Esophagus mucosa (tissue), 1 donor: ENCODE measurements around the gene ADRB1. TPM values are rescaled to one million over a fixed set of nuclear protein-coding genes. Genes with fewer than 3 reads are reported as not detected.
A peak's percentile ranks its signal among the peaks of the same experiment; 100 is the strongest.

ENCODE experiments used
- ATAC-seq: fragments of 200-7000 bp; cut with Tn5 transposase; one replicate; pipeline ENCODE4 v1.9.1; 2020
- total RNA-seq: library from RNA; stranded (reverse); gene quantifications from one replicate; pipeline ENCODE4 v1.2.4, GENCODE V29; 2023
- donor health status: DM: yes; HTN: yes; CAD: no.

The ADRB1 gene
- total RNA-seq, 1 donor from 2014 or later = 0.04 TPM

GRCh38 chr10:114058297-114058696 lies 14.6 kb downstream of the ADRB1 start:
- ATAC-seq = no peak

GRCh38 chr10:114059561-114059960 lies 15.9 kb downstream of the ADRB1 start:
- ATAC-seq = no peak

GRCh38 chr10:114060456-114060855 lies 16.8 kb downstream of the ADRB1 start:
- no peak for ATAC-seq

- ATAC-seq = peak; percentile 98
Observed at GRCh38 chr10:114061148-114061547, 17.5 kb downstream of the ADRB1 start.

- ATAC-seq = no peak
Observed at GRCh38 chr10:114061789-114062188, 18.1 kb downstream of the ADRB1 start.

GRCh38 chr10:114064151-114065048 lies 20.7 kb downstream of the ADRB1 start:
- no peak for ATAC-seq

GRCh38 chr10:114065049-114065435 lies 21.4 kb downstream of the ADRB1 start:
- no peak for ATAC-seq

- ATAC-seq = peak; percentile 77
Observed at GRCh38 chr10:114068054-114068707, 24.5 kb downstream of the ADRB1 start.

GRCh38 chr10:114070710-114071109 lies 27.0 kb downstream of the ADRB1 start:
- ATAC-seq = no peak

- ATAC-seq = no peak
Observed at GRCh38 chr10:114071178-114071577, 27.5 kb downstream of the ADRB1 start.

- ATAC-seq = no peak
Observed at GRCh38 chr10:114073395-114074186, 29.9 kb downstream of the ADRB1 start.

- no peak for ATAC-seq
Observed at GRCh38 chr10:114075093-114075492, 31.4 kb downstream of the ADRB1 start.

- no peak for ATAC-seq
Observed at GRCh38 chr10:114077347-114077746, 33.7 kb downstream of the ADRB1 start.

- ATAC-seq = no peak
Observed at GRCh38 chr10:114077815-114078219, 34.2 kb downstream of the ADRB1 start.

- no peak for ATAC-seq
Observed at GRCh38 chr10:114078346-114078745, 34.7 kb downstream of the ADRB1 start.

GRCh38 chr10:114079421-114079820 lies 35.8 kb downstream of the ADRB1 start:
- no peak for ATAC-seq

GRCh38 chr10:114081911-114082583 lies 38.4 kb downstream of the ADRB1 start:
- ATAC-seq = no peak

GRCh38 chr10:114083040-114083439 lies 39.4 kb downstream of the ADRB1 start:
- ATAC-seq = no peak

GRCh38 chr10:114084215-114084614 lies 40.5 kb downstream of the ADRB1 start:
- no peak for ATAC-seq

GRCh38 chr10:114087255-114087654 lies 43.6 kb downstream of the ADRB1 start:
- no peak for ATAC-seq

- no peak for ATAC-seq
Observed at GRCh38 chr10:114087655-114088054, 44.0 kb downstream of the ADRB1 start.

- ATAC-seq = no peak
Observed at GRCh38 chr10:114094795-114095194, 51.1 kb downstream of the ADRB1 start.
